ENCODE results near the gene ZNF48. TPM values are rescaled to one million over a fixed set of nuclear protein-coding genes. Genes with fewer than 3 reads are reported as not detected.
A peak's percentile ranks its signal among the peaks of the same experiment; 100 is the strongest.

Gene ZNF48
- total RNA-seq, 2 experiments from 2014 or later, result 17.3 to 18.8 TPM

DNA sequence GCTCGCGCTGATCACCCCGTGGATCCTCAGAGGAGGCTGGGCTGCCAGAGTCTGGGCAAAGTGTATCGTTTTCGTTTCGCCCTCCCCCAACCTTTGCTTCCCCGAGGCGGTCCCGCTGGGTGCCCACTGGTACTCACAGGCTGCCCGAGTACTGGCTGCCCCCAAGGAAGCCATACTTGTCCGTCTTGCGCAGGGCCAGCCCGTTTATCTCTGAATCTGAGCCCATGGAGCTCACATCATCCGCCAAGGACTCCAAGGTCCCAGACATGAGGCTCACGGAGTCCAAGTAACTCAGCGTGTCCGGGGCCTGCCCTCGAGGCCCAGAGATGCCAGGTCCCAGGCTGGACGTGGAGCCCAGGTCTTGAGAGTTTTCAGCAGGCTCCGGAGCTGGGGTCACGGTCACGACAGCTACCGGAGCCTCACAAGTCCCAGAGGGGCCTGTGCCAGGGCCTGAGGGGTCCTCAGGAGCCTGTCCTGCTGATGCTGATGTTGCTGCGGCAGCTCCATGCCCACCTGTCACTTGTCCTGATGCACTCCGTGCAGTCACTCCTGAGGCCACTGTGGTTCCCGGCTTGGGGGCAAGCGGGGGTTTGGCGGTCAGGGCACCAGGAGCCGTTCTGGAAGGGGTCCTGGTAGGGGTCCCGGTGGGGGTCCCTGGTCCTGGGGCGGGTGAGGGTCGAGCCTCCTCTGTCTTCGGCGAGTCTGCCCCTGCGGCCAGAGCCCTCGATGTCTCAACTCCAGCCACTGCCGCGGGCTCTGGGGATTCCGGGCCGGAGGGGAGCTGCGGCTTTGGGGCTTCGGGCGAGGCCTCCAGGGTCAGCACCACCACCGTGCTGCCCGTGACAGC, 25.9 kb upstream of the ZNF48 start:
- H3K9me2 ChIP-seq (ENCODE audit: insufficient read depth, low read length), result no peaks in the 10 kb centered on the region
- peak overlapping the region; percentile 97 for H3K4me2 ChIP-seq (ENCODE audit: low read length)
- peaks cover 50% of the 10 kb centered on the region for H3K4me1 ChIP-seq (ENCODE audit: insufficient read depth, low read length, poor library complexity, severe bottlenecking)
- H3K4me3 ChIP-seq (ENCODE audit: low read depth, low read length, poor library complexity, severe bottlenecking), result peak overlapping the region; percentile 99
- peak overlapping the region; percentile 26 for H3K27ac ChIP-seq (ENCODE audit: low read depth, low read length, poor library complexity, severe bottlenecking)
- BruUV-seq (replicated peaks), result no TSS peak
- ChIA-PET CTCF (ENCODE audit: unreplicated experiment) (no interaction called here), POLR2A (interaction anchor here (1.2 to 1.7 kb wide), 4 partner anchors 11 to 27 kb away, joined by 3 to 9 read pairs (median 4); partner anchors contain the start of genes SEPTIN1 and ZNF48)
- H4K20me1 ChIP-seq (ENCODE audit: insufficient read depth, low read length), result peaks cover 20% of the 10 kb centered on the region
- H3K36me3 ChIP-seq (ENCODE audit: insufficient read depth, low read length), result peaks cover 48% of the 10 kb centered on the region
- DNase-seq (ENCODE audit: low spot score), result no peak
- intact Hi-C loops (cut with micrococcal nuclease; ENCODE audit: unreplicated experiment), result no loop called here
- H3K9me3 ChIP-seq (ENCODE audit: low read length), result no peaks in the 10 kb centered on the region
- TF ChIP-seq EZH2phosphoT487 (IDR thresholded peaks at IDR 0.05; ENCODE audit: borderline replicate concordance, low read depth, low read length), result no peak
- TF ChIP-seq, protein P1, sequence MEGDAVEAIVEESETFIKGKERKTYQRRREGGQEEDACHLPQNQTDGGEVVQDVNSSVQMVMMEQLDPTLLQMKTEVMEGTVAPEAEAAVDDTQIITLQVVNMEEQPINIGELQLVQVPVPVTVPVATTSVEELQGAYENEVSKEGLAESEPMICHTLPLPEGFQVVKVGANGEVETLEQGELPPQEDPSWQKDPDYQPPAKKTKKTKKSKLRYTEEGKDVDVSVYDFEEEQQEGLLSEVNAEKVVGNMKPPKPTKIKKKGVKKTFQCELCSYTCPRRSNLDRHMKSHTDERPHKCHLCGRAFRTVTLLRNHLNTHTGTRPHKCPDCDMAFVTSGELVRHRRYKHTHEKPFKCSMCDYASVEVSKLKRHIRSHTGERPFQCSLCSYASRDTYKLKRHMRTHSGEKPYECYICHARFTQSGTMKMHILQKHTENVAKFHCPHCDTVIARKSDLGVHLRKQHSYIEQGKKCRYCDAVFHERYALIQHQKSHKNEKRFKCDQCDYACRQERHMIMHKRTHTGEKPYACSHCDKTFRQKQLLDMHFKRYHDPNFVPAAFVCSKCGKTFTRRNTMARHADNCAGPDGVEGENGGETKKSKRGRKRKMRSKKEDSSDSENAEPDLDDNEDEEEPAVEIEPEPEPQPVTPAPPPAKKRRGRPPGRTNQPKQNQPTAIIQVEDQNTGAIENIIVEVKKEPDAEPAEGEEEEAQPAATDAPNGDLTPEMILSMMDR (conservative IDR thresholded peaks at IDR 0.05; ENCODE audit: low read length), result no peak
- H2AFZ ChIP-seq (ENCODE audit: low read length), result no peak overlapping the region
- H3K79me2 ChIP-seq (ENCODE audit: insufficient read depth, low read depth, low read length), result peaks cover 56% of the 10 kb centered on the region

- BruUV-seq (replicated peaks), result no TSS peak
- Histone ChIP-seq H3K36me3 (ENCODE audit: insufficient read depth, low read length) (peaks cover 41% of the 10 kb centered on the region), H3K4me1 (ENCODE audit: insufficient read depth, low read length, poor library complexity, severe bottlenecking) (peaks cover 47% of the 10 kb centered on the region), H4K20me1 (ENCODE audit: insufficient read depth, low read length) (peaks cover 20% of the 10 kb centered on the region), H3K9me3 (ENCODE audit: low read length) (no peaks in the 10 kb centered on the region), H3K9me2 (ENCODE audit: insufficient read depth, low read length) (no peaks in the 10 kb centered on the region), H3K79me2 (ENCODE audit: insufficient read depth, low read depth, low read length) (peaks cover 49% of the 10 kb centered on the region), H2AFZ (ENCODE audit: low read length) (no peak overlapping the region), H3K4me2 (ENCODE audit: low read length) (peak overlapping the region; percentile 97), H3K27ac (ENCODE audit: low read depth, low read length, poor library complexity, severe bottlenecking) (peak overlapping the region; percentile 26), H3K4me3 (ENCODE audit: low read depth, low read length, poor library complexity, severe bottlenecking) (peak overlapping the region; percentile 99)
- no peak for DNase-seq (ENCODE audit: low spot score)
- POLR2A ChIA-PET, result interaction anchor here (0.8 to 2.1 kb wide), 8 partner anchors 9 to 48 kb away, joined by 3 to 12 read pairs (median 6); partner anchors contain the start of genes SEPTIN1 and ZNF48
- CTCF ChIA-PET (ENCODE audit: unreplicated experiment), result interaction anchor here (1.3 kb wide), 1 partner anchor 16 kb away, joined by 4 read pairs; no protein-coding TSS in a partner anchor
- intact Hi-C loops (cut with micrococcal nuclease; ENCODE audit: unreplicated experiment), result loop anchor here (2.0 to 10.0 kb wide), 3 partner anchors 27 to 375 kb away; partner anchors contain the start of genes HIRIP3 and INO80E
- TF ChIP-seq, protein P1 (conservative IDR thresholded peaks at IDR 0.05; ENCODE audit: low read length), result 0 out of 2 replicates have a peak, but pooled peaks have one; percentile 22
- no peak for TF ChIP-seq EZH2phosphoT487 (IDR thresholded peaks at IDR 0.05; ENCODE audit: borderline replicate concordance, low read depth, low read length)
Measured at GRCh38 chr16:30369938-30370455, 25.2 kb upstream of the ZNF48 start.

Data from OCI-LY7 (cell line).